Skeletal muscle satellite cell (primary cell): Measurements from ENCODE around the gene CD248.

Source experiments
- H3K27me3 ChIP-seq: 2 replicates; pipeline ENCODE4 v1.7.0; 2013; ENCODE audit warnings: low read length; ENCODE audit not compliant: control insufficient read depth, insufficient read depth
- H3K36me3 ChIP-seq: 2 replicates; pipeline ENCODE4 v1.7.0; 2013; ENCODE audit warnings: mild to moderate bottlenecking, control low read depth, low read length; ENCODE audit not compliant: insufficient read depth
- H3K4me1 ChIP-seq: 2 replicates; pipeline ENCODE4 v1.7.0; 2013; ENCODE audit warnings: low read length; ENCODE audit not compliant: control insufficient read depth, insufficient read depth
- H3K4me2 ChIP-seq: 2 replicates; pipeline ENCODE4 v1.7.0; 2013; ENCODE audit warnings: mild to moderate bottlenecking, low read length
- H3K4me3 ChIP-seq: 2 replicates; pipeline ENCODE4 v1.7.0; 2013; ENCODE audit warnings: low read length
- H3K9ac ChIP-seq: 2 replicates; pipeline ENCODE4 v1.7.0; 2013; ENCODE audit warnings: mild to moderate bottlenecking, low read depth, low read length, moderate library complexity
- H3K9me3 ChIP-seq: replicated peaks from 2 replicates; pipeline ENCODE4 v1.7.0; 2013; ENCODE audit warnings: mild to moderate bottlenecking, control low read depth, low read length

The CD248 gene

DNA sequence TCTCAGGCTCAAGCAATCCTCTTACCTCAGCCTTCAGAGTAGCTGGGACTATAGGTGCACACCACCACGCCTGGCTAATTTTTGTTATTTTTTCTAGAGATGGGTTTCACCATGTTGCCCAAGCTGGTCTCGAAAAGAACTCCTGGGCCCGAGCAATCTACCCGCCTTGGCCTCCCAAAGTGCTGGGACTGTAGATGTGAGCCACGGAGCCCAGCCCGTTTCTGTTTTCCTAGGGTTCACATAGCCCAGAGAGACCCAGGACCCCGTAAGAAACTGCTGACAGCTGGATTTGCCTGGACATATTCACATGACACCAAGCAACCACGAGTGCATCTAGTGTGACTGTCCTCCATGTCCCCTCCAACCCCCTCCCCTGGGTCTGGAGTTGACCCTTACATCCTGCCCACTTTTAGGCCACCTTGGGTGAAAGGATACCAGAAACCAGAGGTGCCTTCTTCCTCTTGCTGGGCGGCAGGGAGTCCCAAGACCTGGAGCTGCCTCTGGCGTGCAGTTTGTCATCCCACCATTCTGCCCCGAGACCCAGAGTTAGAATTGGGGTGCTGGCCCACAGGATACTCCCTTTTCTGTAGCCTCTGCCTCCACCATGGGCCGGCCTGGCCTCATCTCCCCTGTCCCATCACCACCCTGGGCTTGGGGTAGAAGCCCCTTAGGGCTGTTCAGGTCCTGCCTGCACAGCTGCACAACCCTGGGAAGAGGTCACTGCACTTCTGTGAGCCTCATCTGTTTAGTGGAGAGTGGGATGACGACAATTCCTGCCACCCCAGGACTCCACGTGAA lies 23.0 kb upstream of the CD248 start:
- H3K4me1 ChIP-seq: peaks cover 34% of the 10 kb centered on the region
- H3K9ac ChIP-seq: no peak overlapping the region
- no peak overlapping the region for H3K4me2 ChIP-seq
- peaks cover 48% of the 10 kb centered on the region for H3K36me3 ChIP-seq
- no peaks in the 10 kb centered on the region for H3K9me3 ChIP-seq
- no peaks in the 10 kb centered on the region for H3K27me3 ChIP-seq
- no peak overlapping the region for H3K4me3 ChIP-seq

DNA sequence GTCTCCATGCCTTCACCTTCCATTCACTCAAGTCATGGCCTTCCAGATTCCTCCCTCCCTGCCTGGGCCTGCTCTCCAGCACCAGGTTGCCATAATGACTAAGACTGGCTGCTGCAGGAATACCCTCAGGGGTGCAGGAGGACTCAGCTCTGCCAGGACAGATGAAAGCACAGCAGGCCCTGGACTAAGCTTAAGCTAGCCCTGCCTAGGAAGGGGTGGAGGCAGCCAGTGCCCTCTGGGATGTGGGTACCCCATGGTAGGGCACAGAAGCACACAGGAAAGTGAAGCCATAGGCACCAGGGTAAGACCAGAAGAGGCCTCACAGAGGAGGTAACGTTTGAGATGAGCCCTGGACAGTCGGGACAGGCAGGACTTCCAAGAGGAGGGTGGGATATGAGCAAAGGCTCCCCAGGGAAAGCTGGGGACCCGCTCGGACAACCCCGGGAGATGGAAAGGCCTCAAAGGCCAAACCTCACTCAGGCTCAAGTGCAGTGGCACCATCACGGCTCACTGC lies 22.4 kb upstream of the CD248 start:
- peaks cover 48% of the 10 kb centered on the region for H3K36me3 ChIP-seq
- H3K9ac ChIP-seq: no peak overlapping the region
- peaks cover 38% of the 10 kb centered on the region for H3K4me1 ChIP-seq
- no peaks in the 10 kb centered on the region for H3K27me3 ChIP-seq
- no peak overlapping the region for H3K4me2 ChIP-seq
- no peaks in the 10 kb centered on the region for H3K9me3 ChIP-seq
- H3K4me3 ChIP-seq: no peak overlapping the region

DNA sequence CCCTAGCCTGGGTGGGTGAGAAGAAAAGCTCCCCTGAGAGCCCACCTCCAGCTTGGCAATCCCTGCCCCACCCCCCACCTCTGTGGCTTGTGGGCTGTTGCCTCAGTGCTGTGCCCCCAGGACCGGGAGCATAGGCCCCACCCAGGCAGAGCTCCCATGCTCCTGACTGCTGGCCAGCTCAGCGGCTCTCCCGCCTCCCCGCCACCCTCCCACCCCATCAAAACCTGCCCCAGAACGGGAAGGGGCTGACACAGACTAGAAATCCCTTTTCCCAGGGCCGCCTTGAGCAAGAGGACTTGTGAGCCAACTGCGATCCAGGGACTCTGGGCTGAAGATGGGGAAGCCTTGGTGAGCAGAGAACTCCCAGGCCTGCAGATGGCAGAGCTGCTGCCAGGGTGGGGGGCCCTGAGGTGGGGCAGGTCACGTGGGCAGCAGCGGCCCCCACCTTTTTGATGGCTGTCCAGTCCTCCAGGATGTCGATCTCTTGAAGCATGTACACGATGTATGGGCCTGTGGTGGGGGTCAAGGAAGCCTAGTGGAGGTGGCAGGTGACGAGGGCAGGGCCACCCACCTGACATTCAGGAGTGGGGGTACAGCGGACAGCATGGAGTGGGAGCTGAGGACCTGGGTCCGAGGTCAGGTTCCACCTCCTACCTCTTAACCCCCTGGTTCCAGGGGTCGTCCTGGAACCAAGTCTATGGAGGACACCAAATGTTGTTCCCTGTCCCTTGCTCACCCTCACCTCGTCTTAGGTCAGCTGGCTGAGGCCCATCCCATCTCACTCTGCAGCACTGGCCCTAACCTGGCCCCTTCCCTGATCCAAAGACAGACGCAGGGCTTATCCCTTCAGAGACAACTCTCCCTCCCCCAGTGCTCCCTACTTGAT lies 21.7 kb upstream of the CD248 start:
- Histone ChIP-seq H3K4me1 (peaks cover 36% of the 10 kb centered on the region), H3K27me3 (no peaks in the 10 kb centered on the region), H3K36me3 (peaks cover 52% of the 10 kb centered on the region), H3K4me3 (no peak overlapping the region), H3K9me3 (no peaks in the 10 kb centered on the region), H3K9ac (no peak overlapping the region), H3K4me2 (no peak overlapping the region)

DNA sequence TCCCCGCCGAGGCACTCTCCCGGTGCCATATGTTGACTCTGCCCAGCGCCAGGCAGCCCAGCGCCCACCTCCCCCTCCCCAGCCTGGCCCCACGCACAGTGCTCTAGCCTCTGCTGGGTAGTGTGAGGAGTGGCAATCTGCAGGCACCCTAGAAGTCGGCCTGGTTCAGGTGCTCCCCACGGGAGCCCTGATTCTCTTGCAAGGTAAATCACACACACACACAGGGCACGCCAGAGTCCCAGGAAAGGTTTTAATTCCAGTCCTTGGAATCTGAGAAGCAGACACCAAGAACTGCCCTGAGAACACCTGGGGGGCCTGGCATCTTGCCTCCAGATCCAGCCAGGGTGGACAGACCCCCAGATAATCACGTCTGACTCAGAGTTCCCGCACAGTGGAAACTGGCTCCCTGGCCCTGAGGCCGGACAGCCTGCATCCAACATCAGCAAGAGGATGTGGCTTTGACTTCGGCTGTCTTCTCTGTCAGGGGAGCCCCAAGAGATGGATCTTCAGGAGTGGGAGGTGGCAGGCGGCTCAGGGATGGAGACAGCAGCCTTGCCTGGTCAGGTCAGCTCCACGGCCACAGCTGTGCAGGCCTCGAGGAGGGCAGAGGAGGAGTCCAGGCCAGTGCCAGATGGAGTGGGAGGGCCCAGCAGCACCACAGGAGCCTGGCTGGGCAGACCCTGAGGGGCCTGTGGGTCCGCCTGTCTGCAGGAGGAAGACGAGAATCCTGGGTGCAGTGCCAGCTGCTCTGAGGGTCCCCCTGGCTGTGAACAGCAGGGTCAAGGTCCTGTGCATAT lies 20.5 kb upstream of the CD248 start:
- Histone ChIP-seq H3K4me1 (peaks cover 36% of the 10 kb centered on the region), H3K4me3 (peak overlapping the region; percentile 4), H3K27me3 (no peaks in the 10 kb centered on the region), H3K9me3 (no peaks in the 10 kb centered on the region), H3K9ac (peak overlapping the region; percentile 46), H3K4me2 (peak overlapping the region; percentile 97), H3K36me3 (peaks cover 57% of the 10 kb centered on the region)

DNA sequence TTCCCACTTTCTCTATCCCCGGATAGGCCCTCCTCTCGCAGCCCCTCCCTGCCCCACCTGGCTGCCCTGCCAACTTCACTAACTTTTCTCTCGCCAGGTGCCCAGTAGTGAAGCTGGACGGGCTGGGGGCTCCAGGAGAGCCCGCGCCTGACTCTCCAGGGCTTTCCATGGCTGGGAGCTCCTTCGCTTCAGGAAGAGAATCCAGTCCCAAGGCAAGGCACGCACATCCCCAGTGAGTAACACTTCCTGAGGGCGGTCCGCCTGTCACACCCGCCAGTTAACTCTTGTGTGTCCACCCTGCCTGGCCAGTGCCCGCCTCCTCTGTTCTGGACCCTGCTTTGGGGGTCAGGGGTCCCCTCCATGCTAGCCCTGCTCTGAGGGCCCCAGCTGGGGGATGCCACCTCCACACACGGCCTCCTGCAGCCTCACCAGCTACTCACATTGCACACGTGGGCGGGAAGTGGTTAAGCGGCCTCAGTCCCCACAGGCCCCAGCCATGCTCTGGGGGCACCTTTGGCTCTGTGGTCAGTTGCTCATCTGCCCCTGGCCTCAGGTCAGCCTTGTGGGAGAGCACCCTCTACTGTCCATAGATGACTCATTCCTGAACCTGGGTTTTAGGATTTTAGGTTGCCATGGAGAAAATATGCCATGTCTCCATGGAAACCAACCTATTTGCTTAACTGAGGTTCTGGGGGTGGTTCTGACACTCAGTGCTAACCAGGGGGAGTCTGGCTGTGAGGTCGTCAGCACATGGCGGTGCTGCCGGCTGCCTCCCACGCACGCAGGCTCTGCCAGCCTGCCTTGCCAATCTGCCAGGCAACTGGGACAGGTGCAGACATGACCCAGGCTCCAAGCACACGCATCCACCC lies 19.6 kb upstream of the CD248 start, which contains the start of gene RIN1:
TSS of gene RIN1 (minus strand) at position 201 of the 869 bp plus-strand sequence. CDS start at position 169, 32 bp downstream.
- Histone ChIP-seq H3K27me3 (no peaks in the 10 kb centered on the region), H3K4me2 (peak within 1 kb of the TSS; percentile 97), H3K36me3 (peaks cover 57% of the 10 kb centered on the region), H3K4me1 (peaks cover 36% of the 10 kb centered on the region), H3K9me3 (no peaks in the 10 kb centered on the region), H3K9ac (peak within 1 kb of the TSS; percentile 96), H3K4me3 (peak within 1 kb of the TSS; percentile 86)

DNA sequence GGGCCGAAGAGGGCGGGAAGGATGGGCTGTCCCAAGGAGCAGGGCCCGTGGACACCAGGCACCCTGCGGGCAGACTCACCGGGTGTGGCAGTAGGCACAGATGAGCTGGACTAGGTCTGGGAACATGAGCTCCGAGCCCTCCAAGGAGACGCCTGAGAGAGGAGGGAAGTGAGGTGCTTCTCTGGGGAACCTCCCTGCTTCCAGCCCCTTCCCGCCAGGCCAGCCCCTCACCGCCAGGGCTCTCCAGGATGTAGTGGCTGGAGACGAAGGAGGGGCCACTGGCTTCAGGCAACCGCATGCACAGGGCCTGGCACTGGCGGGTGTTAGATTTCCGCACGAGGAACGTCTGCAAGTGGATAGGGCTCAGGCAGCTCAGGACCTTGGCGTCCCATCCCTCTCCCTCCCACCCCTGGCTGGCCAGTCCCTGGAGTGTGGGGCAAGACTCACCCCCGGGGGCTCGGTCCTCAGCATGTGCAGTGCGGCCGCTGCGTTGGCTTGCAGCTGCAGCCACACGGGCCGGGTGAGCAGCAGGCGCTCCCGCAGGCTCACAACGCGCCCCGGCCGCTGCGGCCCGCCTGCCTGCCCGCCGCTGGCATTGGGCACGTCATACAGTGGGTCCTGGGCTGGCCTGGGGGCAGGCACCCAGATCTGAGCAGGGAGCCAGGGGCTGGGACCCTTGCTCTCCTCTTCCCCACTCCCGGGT lies 18.8 kb upstream of the CD248 start:
- Histone ChIP-seq H3K9ac (peak overlapping the region; percentile 96), H3K4me3 (peak overlapping the region; percentile 86), H3K4me1 (peaks cover 36% of the 10 kb centered on the region), H3K4me2 (peak overlapping the region; percentile 97), H3K36me3 (peaks cover 52% of the 10 kb centered on the region), H3K27me3 (no peaks in the 10 kb centered on the region), H3K9me3 (no peaks in the 10 kb centered on the region)

DNA sequence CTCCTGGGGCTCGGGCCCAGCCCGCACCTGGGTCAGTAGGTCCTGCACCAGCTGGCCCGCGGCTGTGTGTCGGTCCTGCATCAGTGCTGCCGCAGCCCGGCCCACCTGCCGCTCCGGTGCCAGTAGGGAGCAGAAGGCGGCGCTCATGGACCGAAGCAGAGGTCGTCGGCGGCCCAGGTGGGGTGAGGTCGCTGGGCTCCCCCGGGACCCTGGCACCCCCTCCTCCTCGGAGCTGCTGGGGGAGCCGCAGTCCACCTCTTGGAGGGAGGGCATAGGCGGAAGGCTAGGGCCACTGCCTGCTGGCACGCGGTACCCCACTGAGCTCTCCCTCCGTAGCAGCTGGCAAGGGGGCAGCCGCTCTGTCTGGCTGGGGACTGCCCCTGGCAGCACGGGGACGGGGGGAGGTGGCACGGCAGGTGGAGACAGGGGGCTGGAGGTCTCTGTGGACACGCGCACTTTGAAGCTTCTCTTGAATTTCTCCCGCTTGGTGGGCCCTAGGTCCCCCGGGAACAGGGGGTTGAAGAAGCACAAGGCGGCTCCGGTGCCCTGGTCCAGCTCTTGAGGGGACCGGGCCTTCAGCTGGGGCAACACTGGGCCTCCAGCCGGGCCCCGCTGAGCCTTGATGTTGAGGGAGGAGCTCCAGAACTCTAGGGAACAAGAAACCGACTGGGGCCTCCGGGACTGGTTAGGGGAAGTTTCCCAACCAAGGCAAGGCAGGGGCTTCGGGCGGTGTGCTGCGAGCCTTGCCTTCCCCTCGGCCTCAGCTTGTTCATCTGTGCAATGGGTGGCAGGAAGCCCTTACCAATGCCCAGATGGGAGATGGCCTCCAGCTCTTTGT lies 18.0 kb upstream of the CD248 start:
- Histone ChIP-seq H3K4me1 (peaks cover 36% of the 10 kb centered on the region), H3K27me3 (no peaks in the 10 kb centered on the region), H3K4me3 (peak overlapping the region; percentile 86), H3K36me3 (peaks cover 43% of the 10 kb centered on the region), H3K4me2 (peak overlapping the region; percentile 97), H3K9ac (peak overlapping the region; percentile 96), H3K9me3 (no peaks in the 10 kb centered on the region)

DNA sequence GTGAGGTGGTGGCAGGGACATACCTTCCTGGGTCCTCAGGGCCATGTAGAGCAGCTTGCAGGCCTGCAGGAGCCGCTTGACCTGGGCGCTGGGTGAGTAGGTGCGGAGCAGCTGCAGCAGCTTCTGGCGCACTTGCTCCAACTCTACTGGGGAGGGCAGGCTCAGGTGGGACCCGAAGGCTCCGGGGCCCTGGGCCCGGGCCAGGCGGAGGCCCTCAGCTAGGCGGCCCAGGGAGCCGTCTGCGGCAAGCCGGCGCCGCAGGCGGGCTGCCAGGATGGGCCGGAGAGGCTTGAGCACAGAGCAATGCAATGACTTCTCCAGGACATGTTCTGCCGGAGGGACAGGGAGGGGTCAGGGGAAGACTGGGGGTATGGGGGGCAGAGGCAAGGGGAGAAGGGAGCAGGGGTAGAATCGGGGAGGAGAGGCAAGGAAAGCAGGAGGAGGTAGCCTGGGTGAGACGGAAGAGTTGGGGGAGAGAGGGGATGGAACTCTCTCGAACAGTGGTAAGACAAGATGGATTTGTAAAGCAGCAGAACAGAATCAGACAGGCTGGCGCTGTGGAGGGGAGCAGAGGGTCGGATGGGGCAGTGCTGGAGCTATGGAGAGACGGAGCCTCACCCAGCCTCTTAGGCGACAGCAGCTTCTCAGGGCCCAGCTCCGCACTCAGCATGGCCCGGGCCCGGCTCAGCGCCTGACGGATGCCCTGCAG lies 17.2 kb upstream of the CD248 start:
- Histone ChIP-seq H3K9me3 (no peaks in the 10 kb centered on the region), H3K36me3 (peaks cover 35% of the 10 kb centered on the region), H3K27me3 (no peaks in the 10 kb centered on the region), H3K4me1 (peaks cover 36% of the 10 kb centered on the region), H3K4me3 (peak overlapping the region; percentile 86), H3K4me2 (peak overlapping the region; percentile 97), H3K9ac (peak overlapping the region; percentile 96)

DNA sequence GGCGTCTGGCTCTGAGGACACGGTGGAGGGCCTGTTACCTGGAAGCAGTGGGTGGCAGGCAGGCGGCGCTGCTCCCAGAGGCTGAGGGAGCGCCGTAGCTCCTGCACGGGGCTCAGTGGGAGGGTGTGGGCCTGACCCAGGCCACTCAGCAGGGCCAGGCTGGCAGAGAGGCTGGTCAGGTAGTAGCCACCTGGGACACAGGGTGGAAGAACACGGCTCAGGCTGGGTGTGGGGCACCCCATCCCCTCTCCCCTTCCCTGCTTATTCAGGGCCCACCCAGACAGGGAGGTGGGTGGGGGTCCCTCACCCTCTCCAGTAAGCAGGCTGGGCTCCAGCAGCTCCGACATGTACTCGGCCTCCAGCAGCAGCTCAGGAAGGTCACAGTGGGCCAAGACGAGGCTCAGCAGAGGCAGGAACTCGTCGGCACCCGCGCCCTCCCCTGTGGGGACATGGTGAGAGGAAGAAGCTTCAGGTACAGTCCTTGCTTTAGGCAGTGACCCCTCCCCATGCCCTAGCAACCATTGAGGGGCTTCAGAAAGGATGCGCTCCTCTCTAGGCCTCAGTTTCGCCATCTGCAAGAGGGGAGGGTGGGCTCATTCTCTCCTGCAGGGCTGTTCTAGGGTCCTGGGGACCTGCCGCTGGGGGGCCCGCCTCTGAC lies 16.5 kb upstream of the CD248 start:
- H3K9ac ChIP-seq: no peak overlapping the region
- no peak overlapping the region for H3K4me2 ChIP-seq
- H3K27me3 ChIP-seq: no peaks in the 10 kb centered on the region
- H3K4me1 ChIP-seq: peaks cover 40% of the 10 kb centered on the region
- H3K4me3 ChIP-seq: no peak overlapping the region
- H3K36me3 ChIP-seq: peaks cover 28% of the 10 kb centered on the region
- H3K9me3 ChIP-seq: no peaks in the 10 kb centered on the region
